DND-41 (cell line): ENCODE data around the gene RPL41.

Experiments
- CTCF ChIP-seq: IDR thresholded peaks from 2 replicates; pipeline ENCODE4 v1.5.1; 2012; ENCODE audit warnings: borderline replicate concordance, low read length, moderate library complexity, mild to moderate bottlenecking; ENCODE audit not compliant: poor library complexity, severe bottlenecking; ENCODE audit errors: extremely low read depth
- EZH2 ChIP-seq: IDR thresholded peaks from 3 replicates; pipeline ENCODE4 v1.6.1; 2012; ENCODE audit warnings: borderline replicate concordance, low read depth, mild to moderate bottlenecking, moderate library complexity, low read length, inconsistent platforms; ENCODE audit not compliant: severe bottlenecking

GRCh38 chr12:56127485-56127887 is 11.1 kb downstream of the RPL41 start:
- TF ChIP-seq CTCF (no peak), EZH2 (no peak)
